Measurements from ENCODE around the gene ZNF584. TPM values are rescaled to one million over a fixed set of nuclear protein-coding genes. Genes with fewer than 3 reads are reported as not detected.

Gene ZNF584
- total and polyA plus RNA-seq, 7 donors: 8.7 to 23.8 (median 13.2) TPM

DNA sequence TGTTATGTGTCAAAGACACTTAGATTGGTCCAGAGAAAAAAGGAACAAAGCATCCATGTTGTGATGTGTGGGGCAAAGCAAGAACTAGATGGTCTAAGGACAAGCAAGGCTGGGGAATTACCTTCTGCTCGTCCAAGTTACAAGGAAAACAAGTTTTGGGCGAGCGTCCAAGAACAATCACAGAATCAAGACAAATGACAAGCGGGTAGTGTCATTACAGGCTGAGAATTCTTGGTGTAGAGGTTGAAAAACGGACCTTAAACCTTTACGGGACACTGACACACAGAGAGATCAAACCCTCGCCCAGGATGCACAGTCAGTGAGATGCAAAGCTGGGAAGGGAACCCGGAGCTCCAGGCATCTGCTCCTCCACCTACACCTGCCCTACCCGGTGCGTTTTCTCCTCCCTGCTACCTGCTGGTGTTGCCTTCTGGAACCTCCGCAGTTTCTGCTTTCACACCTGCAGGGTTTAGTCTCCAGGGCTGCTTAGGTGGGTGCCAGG is 42.5 kb downstream of the ZNF584 start:
- TF ChIP-seq, protein P1, sequence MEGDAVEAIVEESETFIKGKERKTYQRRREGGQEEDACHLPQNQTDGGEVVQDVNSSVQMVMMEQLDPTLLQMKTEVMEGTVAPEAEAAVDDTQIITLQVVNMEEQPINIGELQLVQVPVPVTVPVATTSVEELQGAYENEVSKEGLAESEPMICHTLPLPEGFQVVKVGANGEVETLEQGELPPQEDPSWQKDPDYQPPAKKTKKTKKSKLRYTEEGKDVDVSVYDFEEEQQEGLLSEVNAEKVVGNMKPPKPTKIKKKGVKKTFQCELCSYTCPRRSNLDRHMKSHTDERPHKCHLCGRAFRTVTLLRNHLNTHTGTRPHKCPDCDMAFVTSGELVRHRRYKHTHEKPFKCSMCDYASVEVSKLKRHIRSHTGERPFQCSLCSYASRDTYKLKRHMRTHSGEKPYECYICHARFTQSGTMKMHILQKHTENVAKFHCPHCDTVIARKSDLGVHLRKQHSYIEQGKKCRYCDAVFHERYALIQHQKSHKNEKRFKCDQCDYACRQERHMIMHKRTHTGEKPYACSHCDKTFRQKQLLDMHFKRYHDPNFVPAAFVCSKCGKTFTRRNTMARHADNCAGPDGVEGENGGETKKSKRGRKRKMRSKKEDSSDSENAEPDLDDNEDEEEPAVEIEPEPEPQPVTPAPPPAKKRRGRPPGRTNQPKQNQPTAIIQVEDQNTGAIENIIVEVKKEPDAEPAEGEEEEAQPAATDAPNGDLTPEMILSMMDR (IDR thresholded peaks at IDR 0.05): no peak
- no peak overlapping the region for H3K27ac ChIP-seq
- DNase-seq: no peak
- ATAC-seq: no peak
- H3K27me3 ChIP-seq (ENCODE audit: insufficient read depth in 3 of 3, low read length in 2 of 3): peaks cover 0 to 15% (median 0%) of the 10 kb centered on the region in 3 donors
- H3K4me3 ChIP-seq: peak overlapping the region; percentile 97
- no peaks in the 10 kb centered on the region for H3K4me1 ChIP-seq
- 6 to 11% (median 6%) methylated on average over 11 of the region's 11 CpGs for WGBS, 3 donors
- peaks cover 0 to 18% of the 10 kb centered on the region in 2 donors for H3K36me3 ChIP-seq (ENCODE audit: insufficient read depth in 1 of 2, low read depth in 1 of 2)
- intact Hi-C loops (cut with DNase I): loop anchor here in 1 of 2 donors (1.0 to 5.0 kb wide), 2 partner anchors 43 to 124 kb away; partner anchors contain the start of genes ZNF584 and ZSCAN22
- no peaks in the 10 kb centered on the region for H3K9me3 ChIP-seq

- 0 to 1% (median 0%) methylated on average over 53 to 79 of the region's 79 CpGs for WGBS, 3 donors
- Histone ChIP-seq H3K9me3 (no peaks in the 10 kb centered on the region), H3K4me1 (no peaks in the 10 kb centered on the region), H3K4me3 (peak within 1 kb of the TSS; percentile 97), H3K27me3 (ENCODE audit: insufficient read depth in 3 of 3, low read length in 2 of 3) (peaks cover 0 to 15% (median 0%) of the 10 kb centered on the region in 3 donors), H3K36me3 (ENCODE audit: insufficient read depth in 1 of 2, low read depth in 1 of 2) (peaks cover 0 to 25% of the 10 kb centered on the region in 2 donors), H3K27ac (peak within 1 kb of the TSS; percentile 85)
- ATAC-seq (peak; percentile 99 to 100 (median 99)), DNase-seq (peak; percentile 97 to 98)
- TF ChIP-seq, protein P1 (IDR thresholded peaks at IDR 0.05): no peak
- intact Hi-C loops (cut with DNase I): loop anchor here in 1 of 2 donors (1.0 to 5.0 kb wide), 2 partner anchors 43 to 124 kb away; partner anchors contain the start of genes ZNF584 and ZSCAN22
Observed at GRCh38 chr19:58451358-58452101, 43.1 kb downstream of the ZNF584 start, which contains the start of gene ZNF324B. Gene ZNF324B (plus strand): TSS chr19:58451622. CDS start chr19:58453702, 2,080 bp downstream.

GRCh38 chr19:58453743-58454142 is 45.3 kb downstream of the ZNF584 start:
- Histone ChIP-seq H3K4me3 (no peak overlapping the region), H3K9me3 (no peaks in the 10 kb centered on the region), H3K27ac (no peak overlapping the region), H3K4me1 (no peaks in the 10 kb centered on the region), H3K36me3 (ENCODE audit: insufficient read depth in 1 of 2, low read depth in 1 of 2) (peaks cover 0 to 40% of the 10 kb centered on the region in 2 donors), H3K27me3 (ENCODE audit: insufficient read depth in 3 of 3, low read length in 2 of 3) (peaks cover 0 to 3% (median 0%) of the 10 kb centered on the region in 3 donors)
- WGBS, 3 donors: 88 to 91% (median 88%) methylated on average over 6 of the region's 6 CpGs
- ATAC-seq (no peak), DNase-seq (no peak)
- TF ChIP-seq, protein P1 (IDR thresholded peaks at IDR 0.05): no peak
- intact Hi-C loops (cut with DNase I): loop anchor here in 1 of 2 donors (5.0 kb wide), 1 partner anchor 126 kb away; the partner anchor contains the start of gene ZSCAN22

DNA sequence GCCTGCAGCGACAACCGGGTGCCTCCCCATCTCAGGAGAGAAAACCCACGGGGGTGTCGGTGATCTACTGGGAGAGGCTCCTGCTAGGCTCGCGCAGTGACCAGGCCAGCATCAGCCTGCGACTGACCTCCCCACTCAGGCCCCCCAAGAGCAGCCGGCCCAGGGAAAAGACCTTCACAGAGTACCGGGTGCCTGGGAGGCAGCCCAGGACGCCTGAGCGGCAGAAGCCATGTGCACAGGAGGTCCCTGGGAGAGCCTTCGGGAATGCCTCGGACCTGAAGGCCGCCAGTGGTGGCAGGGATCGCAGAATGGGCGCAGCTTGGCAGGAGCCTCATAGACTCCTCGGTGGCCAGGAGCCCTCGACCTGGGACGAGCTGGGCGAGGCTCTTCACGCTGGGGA is 46.9 kb downstream of the ZNF584 start:
- Histone ChIP-seq H3K27ac (no peak overlapping the region), H3K4me3 (no peak overlapping the region), H3K9me3 (no peaks in the 10 kb centered on the region), H3K4me1 (no peaks in the 10 kb centered on the region), H3K27me3 (ENCODE audit: insufficient read depth in 3 of 3, low read length in 2 of 3) (no peaks in the 10 kb centered on the region), H3K36me3 (ENCODE audit: insufficient read depth in 1 of 2, low read depth in 1 of 2) (peaks cover 0 to 40% of the 10 kb centered on the region in 2 donors)
- ATAC-seq: no peak
- intact Hi-C loops (cut with DNase I): no loop called here
- 93 to 96% (median 94%) methylated on average over 18 to 21 of the region's 21 CpGs for WGBS, 3 donors
- TF ChIP-seq, protein P1 (IDR thresholded peaks at IDR 0.05): no peak
- DNase-seq: no peak
